GM12872 (cell line): Measurements from ENCODE around the gene ARID1B.
A peak's percentile ranks its signal among the peaks of the same experiment; 100 is the strongest.

Source experiments
- TF ChIP-seq, protein P1 (sequence below): IDR thresholded peaks from 3 replicates; pipeline ENCODE4 v1.5.1; 2011; ENCODE audit warnings: low read depth, mild to moderate bottlenecking, low read length, moderate library complexity; ENCODE audit not compliant: insufficient read depth

Gene ARID1B

DNA sequence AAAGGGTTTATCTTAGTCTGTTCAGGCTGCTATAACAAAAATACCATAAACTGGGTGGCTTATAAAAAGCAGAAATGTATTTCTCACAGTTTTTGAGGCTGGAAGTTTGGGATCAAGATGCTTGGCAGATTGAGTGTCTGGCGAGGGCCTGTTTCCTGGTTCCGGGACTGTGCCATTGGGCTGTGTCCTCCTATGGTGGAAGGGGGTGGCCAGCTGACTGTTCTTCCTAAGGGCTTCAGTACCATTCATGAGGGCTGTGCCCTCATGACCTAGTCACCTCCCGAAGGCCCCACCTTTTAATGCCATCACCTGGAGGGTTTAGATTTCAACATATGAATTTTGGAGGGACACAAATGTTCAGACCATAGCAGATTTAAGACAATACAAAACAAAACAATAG is 91.2 kb downstream of the ARID1B start:
- TF ChIP-seq, protein P1, sequence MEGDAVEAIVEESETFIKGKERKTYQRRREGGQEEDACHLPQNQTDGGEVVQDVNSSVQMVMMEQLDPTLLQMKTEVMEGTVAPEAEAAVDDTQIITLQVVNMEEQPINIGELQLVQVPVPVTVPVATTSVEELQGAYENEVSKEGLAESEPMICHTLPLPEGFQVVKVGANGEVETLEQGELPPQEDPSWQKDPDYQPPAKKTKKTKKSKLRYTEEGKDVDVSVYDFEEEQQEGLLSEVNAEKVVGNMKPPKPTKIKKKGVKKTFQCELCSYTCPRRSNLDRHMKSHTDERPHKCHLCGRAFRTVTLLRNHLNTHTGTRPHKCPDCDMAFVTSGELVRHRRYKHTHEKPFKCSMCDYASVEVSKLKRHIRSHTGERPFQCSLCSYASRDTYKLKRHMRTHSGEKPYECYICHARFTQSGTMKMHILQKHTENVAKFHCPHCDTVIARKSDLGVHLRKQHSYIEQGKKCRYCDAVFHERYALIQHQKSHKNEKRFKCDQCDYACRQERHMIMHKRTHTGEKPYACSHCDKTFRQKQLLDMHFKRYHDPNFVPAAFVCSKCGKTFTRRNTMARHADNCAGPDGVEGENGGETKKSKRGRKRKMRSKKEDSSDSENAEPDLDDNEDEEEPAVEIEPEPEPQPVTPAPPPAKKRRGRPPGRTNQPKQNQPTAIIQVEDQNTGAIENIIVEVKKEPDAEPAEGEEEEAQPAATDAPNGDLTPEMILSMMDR, result no peak

DNA sequence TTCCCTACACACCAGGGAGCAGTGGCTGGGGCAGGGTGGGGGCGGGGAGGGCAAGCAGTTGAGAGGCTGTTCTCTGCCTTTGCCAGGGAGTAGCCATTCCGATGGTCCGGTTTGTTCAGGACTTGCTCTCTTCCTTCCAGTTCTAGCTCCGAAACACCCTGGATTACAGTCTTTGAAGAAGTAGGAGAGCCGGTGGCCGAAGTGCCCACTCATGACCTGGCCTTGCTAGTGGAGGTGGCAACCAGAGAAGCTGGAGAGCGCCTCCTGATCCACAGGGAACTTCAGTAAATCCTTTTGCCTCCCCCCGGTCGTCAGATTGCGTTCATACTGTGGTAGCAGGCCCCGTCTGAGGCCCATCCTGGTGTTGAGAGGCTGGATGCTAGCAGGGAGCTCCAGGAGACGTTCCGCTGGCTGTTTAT is 92.8 kb downstream of the ARID1B start:
- TF ChIP-seq, protein P1, result no peak

DNA sequence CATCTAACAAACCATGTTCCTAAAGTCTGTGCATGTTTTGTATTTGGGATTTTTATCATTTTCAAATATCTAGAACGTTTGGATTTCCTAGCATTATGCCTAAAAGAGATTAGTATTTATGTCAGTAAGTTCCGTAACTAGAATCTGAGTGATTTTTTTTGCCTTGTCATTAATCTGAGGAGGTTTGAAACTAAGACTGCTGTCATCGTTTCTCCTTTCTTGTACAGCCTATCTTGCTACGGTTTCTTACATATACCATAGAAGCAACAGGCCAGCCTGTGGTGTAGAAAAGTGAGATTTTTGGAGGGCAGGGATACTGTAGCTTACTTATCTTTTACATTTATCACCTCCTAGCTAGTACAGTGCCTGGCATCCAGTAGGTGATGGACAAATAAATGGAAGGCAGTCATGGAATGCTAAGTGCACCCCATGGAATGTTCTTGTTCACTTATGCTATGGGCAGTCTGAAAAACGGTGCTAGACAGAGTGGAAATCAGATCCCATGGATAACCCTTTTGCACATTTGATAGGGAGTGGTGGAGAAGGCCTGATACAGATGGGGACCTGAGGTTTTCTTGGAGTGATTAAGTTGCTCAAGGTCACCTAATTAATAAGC is 93.9 kb downstream of the ARID1B start:
- TF ChIP-seq, protein P1, result no peak

DNA sequence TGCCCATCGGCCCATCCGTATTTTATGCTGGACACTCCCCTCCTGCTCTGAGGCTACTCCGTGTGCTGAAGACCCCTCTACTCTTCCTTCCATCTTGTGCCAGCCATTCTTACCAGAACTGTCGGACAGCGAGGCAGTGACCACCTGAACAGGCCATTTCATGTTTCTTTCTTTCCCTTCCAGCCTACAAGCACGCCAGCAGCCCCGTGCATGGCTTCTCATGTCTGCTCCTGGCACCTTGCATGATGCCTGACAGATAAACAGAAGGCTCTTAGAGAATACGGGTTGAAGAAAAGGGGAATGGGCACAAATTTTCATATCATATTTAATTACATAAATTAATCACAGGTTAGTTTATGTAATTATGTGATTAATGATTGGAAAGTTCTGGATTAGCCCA is 95.7 kb downstream of the ARID1B start:
- TF ChIP-seq, protein P1, result no peak

DNA sequence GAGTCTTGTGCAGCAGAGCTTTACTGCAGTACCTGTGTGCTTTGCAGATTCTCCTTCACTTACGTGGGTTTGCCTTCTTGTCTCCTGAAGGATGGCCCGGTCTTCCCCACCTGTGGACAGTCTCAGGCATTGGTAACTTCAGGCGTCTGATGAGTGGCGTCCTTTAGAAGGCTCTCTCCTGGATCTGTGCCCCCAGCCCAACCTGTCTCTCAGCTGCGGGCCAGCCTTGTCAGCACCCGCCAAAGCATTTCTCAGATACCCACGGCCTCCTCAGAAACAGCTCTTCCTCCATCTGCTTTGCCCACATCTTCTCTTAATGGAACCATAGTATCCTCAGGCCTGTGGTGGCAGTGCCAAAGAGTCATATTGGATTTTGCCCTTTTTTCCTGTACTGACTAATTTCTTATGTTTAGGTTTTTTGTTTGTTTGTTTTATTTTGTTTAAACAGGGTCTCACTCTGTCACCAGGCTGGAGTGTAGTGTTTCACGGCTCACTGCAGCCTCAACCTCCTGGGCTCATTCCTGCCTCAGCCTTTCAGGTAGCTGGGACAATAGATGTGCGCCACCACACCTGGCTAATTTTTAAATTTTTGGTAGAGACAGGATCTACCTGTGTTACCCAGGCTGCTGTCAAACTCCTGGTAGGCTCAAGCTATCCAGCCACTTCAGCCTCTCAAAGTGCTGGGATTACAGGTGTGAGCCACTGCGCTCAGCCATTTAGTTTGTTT is 96.6 kb downstream of the ARID1B start:
- TF ChIP-seq, protein P1, result no peak

DNA sequence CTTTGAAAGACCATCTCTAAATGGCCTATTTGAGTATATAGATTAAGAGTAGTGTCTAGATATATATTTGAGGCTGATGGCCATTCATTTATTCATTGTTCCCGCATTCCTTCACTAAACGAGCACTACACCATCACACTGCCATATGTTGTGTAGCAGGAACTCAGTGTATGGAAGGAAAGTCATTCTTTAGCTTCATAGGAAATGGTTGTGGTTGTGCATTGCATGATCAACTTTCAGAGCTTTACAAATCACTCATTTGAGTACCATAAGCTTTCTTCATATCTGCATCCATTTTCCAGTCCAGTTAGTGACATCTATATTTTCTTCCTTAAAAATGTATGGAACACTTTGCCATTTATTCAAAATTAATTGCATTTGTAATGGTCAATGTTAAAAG is 97.9 kb downstream of the ARID1B start:
- TF ChIP-seq, protein P1, result no peak

DNA sequence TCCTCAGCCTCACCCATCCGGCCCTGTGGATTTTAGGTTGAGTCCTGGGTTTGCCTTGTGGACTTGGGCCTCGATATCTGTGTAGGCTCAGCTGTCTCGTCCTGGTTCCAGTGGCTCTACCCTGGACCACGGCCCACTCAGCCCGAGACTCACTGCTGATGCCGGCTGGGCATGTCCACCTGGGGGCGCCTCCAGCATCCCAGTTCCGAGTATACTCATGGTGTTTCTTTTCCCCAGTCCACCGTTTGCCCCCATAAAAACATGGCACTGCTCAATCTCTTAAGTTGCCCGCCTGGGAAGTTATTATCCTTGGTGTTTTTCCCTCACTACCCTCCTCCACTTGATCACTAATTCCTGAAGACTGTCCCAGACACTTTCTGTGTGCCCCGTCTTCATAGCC is 99.1 kb downstream of the ARID1B start:
- TF ChIP-seq, protein P1, result peak; percentile 48; the same call in 2 of the 3 replicates
